ENCODE measurements around the gene REG4. TPM values are rescaled to one million over a fixed set of nuclear protein-coding genes. Genes with fewer than 3 reads are reported as not detected.

Gene REG4
- total RNA-seq, 3 donors from 2014 or later: 1.6 to 36.1 (median 9.3) TPM

DNA sequence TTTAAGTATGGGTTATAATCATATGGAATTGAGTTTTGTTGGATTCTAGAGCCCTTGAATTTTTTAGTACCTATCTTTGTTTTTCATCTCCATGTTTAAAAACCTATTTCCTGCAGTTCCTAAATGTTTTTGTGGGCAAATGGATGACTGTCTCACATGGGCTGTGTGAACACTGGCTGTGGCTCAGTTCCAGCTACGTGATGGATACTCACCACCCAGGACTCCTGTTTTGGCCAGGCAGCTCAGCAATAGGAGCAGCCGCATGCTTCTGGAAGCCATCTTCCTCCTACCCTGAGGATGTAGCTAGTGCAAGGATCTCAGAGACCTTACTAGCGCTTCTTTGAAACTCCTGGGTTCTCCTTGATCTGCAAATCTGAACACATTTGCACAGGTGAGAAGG, 2.8 kb downstream of the REG4 start:
- intact Hi-C loops (cut with DNase I, micrococcal nuclease): no loop called here
- H3K4me1 ChIP-seq (ENCODE audit: low read depth): no peaks in the 10 kb centered on the region
- H3K4me3 ChIP-seq: no peak overlapping the region
- TF ChIP-seq, protein P1, sequence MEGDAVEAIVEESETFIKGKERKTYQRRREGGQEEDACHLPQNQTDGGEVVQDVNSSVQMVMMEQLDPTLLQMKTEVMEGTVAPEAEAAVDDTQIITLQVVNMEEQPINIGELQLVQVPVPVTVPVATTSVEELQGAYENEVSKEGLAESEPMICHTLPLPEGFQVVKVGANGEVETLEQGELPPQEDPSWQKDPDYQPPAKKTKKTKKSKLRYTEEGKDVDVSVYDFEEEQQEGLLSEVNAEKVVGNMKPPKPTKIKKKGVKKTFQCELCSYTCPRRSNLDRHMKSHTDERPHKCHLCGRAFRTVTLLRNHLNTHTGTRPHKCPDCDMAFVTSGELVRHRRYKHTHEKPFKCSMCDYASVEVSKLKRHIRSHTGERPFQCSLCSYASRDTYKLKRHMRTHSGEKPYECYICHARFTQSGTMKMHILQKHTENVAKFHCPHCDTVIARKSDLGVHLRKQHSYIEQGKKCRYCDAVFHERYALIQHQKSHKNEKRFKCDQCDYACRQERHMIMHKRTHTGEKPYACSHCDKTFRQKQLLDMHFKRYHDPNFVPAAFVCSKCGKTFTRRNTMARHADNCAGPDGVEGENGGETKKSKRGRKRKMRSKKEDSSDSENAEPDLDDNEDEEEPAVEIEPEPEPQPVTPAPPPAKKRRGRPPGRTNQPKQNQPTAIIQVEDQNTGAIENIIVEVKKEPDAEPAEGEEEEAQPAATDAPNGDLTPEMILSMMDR (IDR thresholded peaks at IDR 0.05): no peak
- DNase-seq (no peak), ATAC-seq (no peak)
- H3K9me3 ChIP-seq: no peaks in the 10 kb centered on the region
- no peaks in the 10 kb centered on the region for H3K36me3 ChIP-seq (ENCODE audit: low read depth)

DNA sequence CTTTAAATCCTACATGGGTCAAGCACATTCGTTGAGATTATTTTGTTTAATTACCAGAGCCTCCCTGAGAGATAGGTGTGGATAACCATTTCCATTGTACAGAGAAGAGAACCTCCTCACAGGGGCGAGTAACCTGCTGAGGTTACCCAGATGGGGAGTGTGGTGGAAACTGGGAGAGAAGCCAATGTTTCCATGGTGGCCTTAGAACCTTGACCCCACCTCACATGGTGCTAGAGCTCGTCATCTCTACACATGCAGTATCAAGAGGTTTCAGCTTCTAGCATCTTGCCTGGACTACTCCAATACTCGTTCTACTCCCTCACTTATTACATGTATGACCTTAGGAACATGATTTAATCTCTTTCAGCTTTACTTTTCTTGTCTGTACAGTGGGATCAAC, 4.8 kb downstream of the REG4 start:
- DNase-seq: no peak
- Histone ChIP-seq H3K9me3 (no peaks in the 10 kb centered on the region), H3K36me3 (ENCODE audit: low read depth) (no peaks in the 10 kb centered on the region), H3K4me1 (ENCODE audit: low read depth) (no peaks in the 10 kb centered on the region), H3K4me3 (no peak overlapping the region)
- intact Hi-C loops (cut with DNase I, micrococcal nuclease): no loop called here
- TF ChIP-seq, protein P1 (IDR thresholded peaks at IDR 0.05): no peak
- ATAC-seq: no peak

DNA sequence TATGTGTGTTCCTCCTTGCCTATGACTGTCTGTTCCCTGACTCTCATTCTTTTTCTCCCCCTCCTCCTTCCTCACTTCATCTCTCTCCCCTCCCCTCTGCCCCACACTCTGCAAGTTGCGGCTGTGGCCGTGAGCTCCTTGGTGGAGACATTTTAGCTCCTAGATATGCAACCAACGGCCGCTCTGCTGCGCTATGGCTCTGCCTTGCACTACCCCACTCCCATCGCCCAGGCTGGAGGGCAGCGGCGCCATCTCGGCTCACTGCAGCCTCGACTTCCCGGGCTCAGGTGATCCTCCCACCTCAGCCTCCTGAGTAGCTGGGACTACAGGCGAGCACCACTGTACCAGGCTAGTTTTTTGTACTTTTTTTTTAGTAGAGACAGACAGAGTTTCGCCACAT, 5.5 kb downstream of the REG4 start:
- ATAC-seq (no peak), DNase-seq (no peak)
- Histone ChIP-seq H3K4me1 (ENCODE audit: low read depth) (no peaks in the 10 kb centered on the region), H3K4me3 (no peak overlapping the region), H3K9me3 (no peaks in the 10 kb centered on the region), H3K36me3 (ENCODE audit: low read depth) (no peaks in the 10 kb centered on the region)
- intact Hi-C loops (cut with DNase I, micrococcal nuclease): no loop called here
- TF ChIP-seq, protein P1 (IDR thresholded peaks at IDR 0.05): no peak

DNA sequence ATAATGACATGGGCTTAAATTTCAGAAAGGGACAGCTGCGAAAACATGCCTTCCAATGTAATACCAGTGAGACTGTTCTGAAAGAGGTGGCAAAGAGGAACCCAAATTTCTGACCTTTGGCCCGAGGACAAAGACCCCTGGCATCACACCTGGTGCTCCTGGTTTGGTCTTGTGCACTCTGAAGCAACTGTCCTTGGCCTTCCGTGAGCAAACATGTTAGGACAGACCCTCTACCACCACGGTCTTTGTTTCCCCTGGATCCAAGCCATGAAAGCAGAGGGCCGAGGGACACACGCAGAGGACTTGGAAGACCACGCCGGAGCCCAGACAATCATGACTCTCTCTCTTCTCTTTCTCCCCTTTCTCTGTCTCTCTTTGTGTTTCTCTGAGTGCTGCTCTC, 6.0 kb downstream of the REG4 start:
- ATAC-seq (no peak), DNase-seq (no peak)
- H3K4me3 ChIP-seq: no peak overlapping the region
- H3K36me3 ChIP-seq (ENCODE audit: low read depth): no peaks in the 10 kb centered on the region
- TF ChIP-seq, protein P1 (IDR thresholded peaks at IDR 0.05): no peak
- no peaks in the 10 kb centered on the region for H3K4me1 ChIP-seq (ENCODE audit: low read depth)
- H3K9me3 ChIP-seq: no peaks in the 10 kb centered on the region
- intact Hi-C loops (cut with DNase I, micrococcal nuclease): no loop called here

DNA sequence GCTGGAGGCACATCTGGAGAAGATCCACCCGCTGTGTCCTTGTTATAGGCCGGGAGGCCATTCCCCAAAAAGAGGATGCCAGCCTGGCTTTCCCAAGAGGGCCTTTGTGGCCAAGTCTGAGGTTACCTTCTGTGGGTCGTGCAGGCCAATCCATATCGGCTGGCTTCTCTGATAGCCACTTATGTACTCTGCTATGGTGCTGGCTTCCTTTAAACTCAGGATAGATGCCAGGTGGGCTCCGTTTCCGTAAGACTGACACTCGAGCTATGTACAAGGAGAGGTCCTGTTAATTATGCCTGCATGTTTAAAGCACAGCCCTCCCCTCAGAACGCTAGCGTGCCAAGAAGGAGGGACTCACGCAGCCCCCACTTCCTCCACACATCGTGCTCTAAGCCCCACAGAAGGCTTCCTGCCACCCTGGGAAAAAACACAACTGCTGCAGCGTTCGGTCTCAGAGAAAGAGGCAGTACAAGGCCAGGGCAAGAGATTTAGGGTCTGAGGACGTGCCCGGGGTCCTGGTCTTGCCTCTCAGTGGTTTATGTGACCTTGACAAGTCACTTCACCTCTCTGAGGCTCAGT, 11.6 kb downstream of the REG4 start:
- no peaks in the 10 kb centered on the region for H3K36me3 ChIP-seq (ENCODE audit: low read depth)
- intact Hi-C loops (cut with DNase I, micrococcal nuclease): no loop called here
- ATAC-seq (no peak), DNase-seq (no peak)
- TF ChIP-seq, protein P1 (IDR thresholded peaks at IDR 0.05): no peak
- no peaks in the 10 kb centered on the region for H3K9me3 ChIP-seq
- no peaks in the 10 kb centered on the region for H3K4me1 ChIP-seq (ENCODE audit: low read depth)
- H3K4me3 ChIP-seq: no peak overlapping the region

DNA sequence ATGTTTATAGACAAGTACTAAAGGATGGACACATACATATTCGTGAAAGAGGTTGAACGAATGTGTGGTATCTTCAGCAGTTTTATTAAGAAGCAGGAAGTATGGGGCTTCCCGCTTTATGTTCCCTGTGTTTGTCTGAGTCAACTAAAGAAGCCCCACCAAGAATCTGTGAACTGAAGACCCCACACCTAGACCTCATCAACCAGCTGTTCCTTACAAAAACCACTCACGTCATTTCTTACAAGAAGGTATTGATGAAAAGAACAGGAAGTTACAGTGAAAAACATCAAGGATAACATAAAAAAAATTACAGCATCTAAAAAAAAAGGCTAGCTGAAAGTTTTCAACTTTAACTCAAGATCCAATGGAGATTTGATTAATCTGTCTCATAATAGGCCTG, 12.3 kb downstream of the REG4 start:
- H3K36me3 ChIP-seq (ENCODE audit: low read depth): no peaks in the 10 kb centered on the region
- no peaks in the 10 kb centered on the region for H3K4me1 ChIP-seq (ENCODE audit: low read depth)
- DNase-seq: no peak
- no peaks in the 10 kb centered on the region for H3K9me3 ChIP-seq
- TF ChIP-seq, protein P1 (IDR thresholded peaks at IDR 0.05): no peak
- ATAC-seq: no peak
- H3K4me3 ChIP-seq: no peak overlapping the region
- intact Hi-C loops (cut with DNase I, micrococcal nuclease): no loop called here

Data from mucosa of descending colon (tissue), 3 donors.